Measurements from ENCODE around the gene F3. TPM values are rescaled to one million over a fixed set of nuclear protein-coding genes. Genes with fewer than 3 reads are reported as not detected.

F3 gene
- total RNA-seq, 1 experiment from 2014 or later: 296 TPM

- ChIA-PET CTCF (interaction anchor here (0.8 to 28.3 kb wide), 14 partner anchors 9 to 289 kb away, joined by 3 to 457 read pairs (median 4); no protein-coding TSS in a partner anchor), POLR2A (interaction anchor here (0.6 to 3.7 kb wide), 5 partner anchors 11 to 202 kb away, joined by 3 to 30 read pairs (median 3); no protein-coding TSS in a partner anchor)
- peaks cover 60% of the 10 kb centered on the region for H3K4me1 Mint-ChIP-seq (ENCODE audit: insufficient read depth, unreplicated experiment)
- no TSS peak for BruUV-seq (replicated peaks)
- no peak for TF ChIP-seq CTCF (IDR thresholded peaks at IDR 0.05; ENCODE audit: unreplicated experiment)
- intact Hi-C loops (cut with micrococcal nuclease): loop anchor here (2.0 kb wide), 1 partner anchor 264 kb away; no protein-coding TSS in a partner anchor
- peaks cover 38% of the 10 kb centered on the region for H3K36me3 Mint-ChIP-seq (ENCODE audit: insufficient read depth, unreplicated experiment)
- DNase-seq (ENCODE audit: unreplicated experiment): no peak
- H3K4me3 Mint-ChIP-seq (ENCODE audit: unreplicated experiment): peak overlapping the region; percentile 92
- peak overlapping the region; percentile 94 for H3K27ac Mint-ChIP-seq (ENCODE audit: low read depth, unreplicated experiment)
- no peaks in the 10 kb centered on the region for H3K27me3 Mint-ChIP-seq (ENCODE audit: insufficient read depth, unreplicated experiment)
- H3K9me3 Mint-ChIP-seq (ENCODE audit: unreplicated experiment): no peaks in the 10 kb centered on the region
Measured at GRCh38 chr1:94538243-94538827, 3.2 kb downstream of the F3 start.

- intact Hi-C loops (cut with micrococcal nuclease): no loop called here
- H3K27me3 Mint-ChIP-seq (ENCODE audit: insufficient read depth, unreplicated experiment): no peaks in the 10 kb centered on the region
- peaks cover 49% of the 10 kb centered on the region for H3K36me3 Mint-ChIP-seq (ENCODE audit: insufficient read depth, unreplicated experiment)
- H3K4me3 Mint-ChIP-seq (ENCODE audit: unreplicated experiment): peak overlapping the region; percentile 92
- no peaks in the 10 kb centered on the region for H3K9me3 Mint-ChIP-seq (ENCODE audit: unreplicated experiment)
- no TSS peak for BruUV-seq (replicated peaks)
- ChIA-PET CTCF (interaction anchor here (0.9 to 28.3 kb wide), 5 partner anchors 11 to 267 kb away, joined by 3 to 457 read pairs (median 4); no protein-coding TSS in a partner anchor), POLR2A (interaction anchor here (0.9 to 3.7 kb wide), 4 partner anchors 9 to 248 kb away, joined by 3 to 30 read pairs (median 4); no protein-coding TSS in a partner anchor)
- peak overlapping the region; percentile 94 for H3K27ac Mint-ChIP-seq (ENCODE audit: low read depth, unreplicated experiment)
- H3K4me1 Mint-ChIP-seq (ENCODE audit: insufficient read depth, unreplicated experiment): peaks cover 59% of the 10 kb centered on the region
- no peak for DNase-seq (ENCODE audit: unreplicated experiment)
- TF ChIP-seq CTCF (IDR thresholded peaks at IDR 0.05; ENCODE audit: unreplicated experiment): no peak
Measured at GRCh38 chr1:94537254-94537653, 4.3 kb downstream of the F3 start.

- DNase-seq (ENCODE audit: unreplicated experiment): no peak
- H3K4me3 Mint-ChIP-seq (ENCODE audit: unreplicated experiment): peak overlapping the region; percentile 31
- H3K9me3 Mint-ChIP-seq (ENCODE audit: unreplicated experiment): no peaks in the 10 kb centered on the region
- H3K27ac Mint-ChIP-seq (ENCODE audit: low read depth, unreplicated experiment): peak overlapping the region; percentile 94
- POLR2A ChIA-PET: no interaction called here
- H3K27me3 Mint-ChIP-seq (ENCODE audit: insufficient read depth, unreplicated experiment): no peaks in the 10 kb centered on the region
- intact Hi-C loops (cut with micrococcal nuclease): no loop called here
- no TSS peak for BruUV-seq (replicated peaks)
- peaks cover 62% of the 10 kb centered on the region for H3K36me3 Mint-ChIP-seq (ENCODE audit: insufficient read depth, unreplicated experiment)
- H3K4me1 Mint-ChIP-seq (ENCODE audit: insufficient read depth, unreplicated experiment): peaks cover 64% of the 10 kb centered on the region
- TF ChIP-seq CTCF (IDR thresholded peaks at IDR 0.05; ENCODE audit: unreplicated experiment): no peak
- CTCF ChIA-PET: interaction anchor here (1.4 to 28.3 kb wide), 2 partner anchors 22 to 268 kb away, joined by 5 to 457 read pairs; no protein-coding TSS in a partner anchor
Measured at GRCh38 chr1:94535879-94536278, 5.7 kb downstream of the F3 start.

- ChIA-PET POLR2A (interaction anchor here (0.5 to 0.9 kb wide), 3 partner anchors 86 to 266 kb away, joined by 3 to 5 read pairs (median 3); no protein-coding TSS in a partner anchor), CTCF (interaction anchor here (0.5 to 28.3 kb wide), 3 partner anchors 21 to 383 kb away, joined by 3 to 457 read pairs (median 5); no protein-coding TSS in a partner anchor)
- BruUV-seq (replicated peaks): no TSS peak
- Mint-ChIP-seq H3K4me1 (ENCODE audit: insufficient read depth, unreplicated experiment) (peaks cover 67% of the 10 kb centered on the region), H3K9me3 (ENCODE audit: unreplicated experiment) (no peaks in the 10 kb centered on the region), H3K27ac (ENCODE audit: low read depth, unreplicated experiment) (peak overlapping the region; percentile 94), H3K36me3 (ENCODE audit: insufficient read depth, unreplicated experiment) (peaks cover 70% of the 10 kb centered on the region), H3K4me3 (ENCODE audit: unreplicated experiment) (no peak overlapping the region), H3K27me3 (ENCODE audit: insufficient read depth, unreplicated experiment) (no peaks in the 10 kb centered on the region)
- TF ChIP-seq CTCF (IDR thresholded peaks at IDR 0.05; ENCODE audit: unreplicated experiment): no peak
- intact Hi-C loops (cut with micrococcal nuclease): no loop called here
- DNase-seq (ENCODE audit: unreplicated experiment): no peak
Measured at GRCh38 chr1:94535095-94535494, 6.5 kb downstream of the F3 start.
